ENCODE results near the gene CCDC32.
"Not testable (repeated sequence)": the region's sequence is repeated elsewhere in the genome, so short reads cannot be mapped to it uniquely, and the experiment has no call there.

Gene CCDC32

GRCh38 chr15:40564591-40565332 lies at the start of gene CCDC32:
TSS of gene CCDC32 (minus strand) at chr15:40565042. CDS start at chr15:40563015, 2,027 bp downstream.
- DNase-seq = peak; percentile 94 to 95

- DNase-seq = no peak
Measured at GRCh38 chr15:40613080-40613479, 48.2 kb upstream of the CCDC32 start.

GRCh38 chr15:40603935-40604334 lies 39.1 kb upstream of the CCDC32 start:
- DNase-seq = no peak

GRCh38 chr15:40600956-40601355 lies 36.1 kb upstream of the CCDC32 start:
- no peak for DNase-seq

GRCh38 chr15:40598672-40599071 lies 33.8 kb upstream of the CCDC32 start:
- DNase-seq = no peak

GRCh38 chr15:40598126-40598525 lies 33.3 kb upstream of the CCDC32 start:
- no peak for DNase-seq

- no peak for DNase-seq
Measured at GRCh38 chr15:40597024-40597423, 32.2 kb upstream of the CCDC32 start.

- no peak for DNase-seq
Measured at GRCh38 chr15:40595773-40596172, 30.9 kb upstream of the CCDC32 start.

- no peak for DNase-seq
Measured at GRCh38 chr15:40595219-40595618, 30.4 kb upstream of the CCDC32 start.

- DNase-seq = no peak
Measured at GRCh38 chr15:40594429-40594836, 29.6 kb upstream of the CCDC32 start.

GRCh38 chr15:40593588-40594428 lies 29.0 kb upstream of the CCDC32 start, which contains the start of gene KNL1:
TSS of gene KNL1 (plus strand) at chr15:40594249. CDS start at chr15:40602932, 8,683 bp downstream.
- DNase-seq = peak; percentile 89 to 90

GRCh38 chr15:40593165-40593564 lies 28.3 kb upstream of the CCDC32 start:
- no peak for DNase-seq

- no peak for DNase-seq
Measured at GRCh38 chr15:40591389-40591788, 26.5 kb upstream of the CCDC32 start.

GRCh38 chr15:40590667-40591050 lies 25.8 kb upstream of the CCDC32 start:
- no peak for DNase-seq

GRCh38 chr15:40584191-40584590 lies 19.3 kb upstream of the CCDC32 start:
- DNase-seq = no peak

GRCh38 chr15:40582726-40583246 lies 17.9 kb upstream of the CCDC32 start:
- DNase-seq = no peak

- not testable (repeated sequence) for DNase-seq
Measured at GRCh38 chr15:40581796-40582195, 17.0 kb upstream of the CCDC32 start.

- no peak for DNase-seq
Measured at GRCh38 chr15:40578892-40579291, 14.1 kb upstream of the CCDC32 start.

- not testable (repeated sequence) for DNase-seq
Measured at GRCh38 chr15:40576914-40577313, 12.1 kb upstream of the CCDC32 start.

GRCh38 chr15:40575113-40575512 lies 10.3 kb upstream of the CCDC32 start:
- DNase-seq = no peak

- DNase-seq = peak; percentile 93 to 95
Measured at GRCh38 chr15:40569129-40569953, 4.5 kb upstream of the CCDC32 start, which contains the start of gene RPUSD2. TSS of gene RPUSD2 (plus strand) at chr15:40569299. CDS start at chr15:40569338, 39 bp downstream.

GRCh38 chr15:40567111-40567510 lies 2.3 kb upstream of the CCDC32 start:
- no peak for DNase-seq

All from stimulated activated CD4-positive, alpha-beta T cell treated with anti-CD3 and anti-CD28 coated beads, Interleukin-2, amount 100 ng/mL, for 24 hours (primary cell).